GM12875 (cell line): Measurements from ENCODE around the gene SLC12A4.

Experiments used
- H3K4me3 ChIP-seq: one replicate; pipeline ENCODE4 v1.5.1; 2011; ENCODE audit warnings: low read depth, low read length, control low read depth
- CTCF ChIP-seq: IDR thresholded peaks from 2 replicates; pipeline ENCODE4 v1.5.1; 2011; ENCODE audit warnings: low read depth, mild to moderate bottlenecking, control low read depth, inconsistent platforms, low read length, moderate library complexity, borderline replicate concordance; ENCODE audit not compliant: insufficient read depth

The SLC12A4 gene

GRCh38 chr16:67928561-67929364 lies 39.7 kb downstream of the SLC12A4 start:
- peak; percentile 99 for TF ChIP-seq CTCF

GRCh38 chr16:67928147-67928546 lies 40.3 kb downstream of the SLC12A4 start:
- no peak for TF ChIP-seq CTCF
- H3K4me3 ChIP-seq: no peak overlapping the region

More at GRCh38 chr16:67928561-67929364, 39.7 kb downstream of the SLC12A4 start:
- no peak overlapping the region for H3K4me3 ChIP-seq

- no peak for TF ChIP-seq CTCF
Observed at GRCh38 chr16:67927131-67927941, 41.1 kb downstream of the SLC12A4 start.

GRCh38 chr16:67926181-67926750 lies 42.2 kb downstream of the SLC12A4 start:
- no peak overlapping the region for H3K4me3 ChIP-seq
- TF ChIP-seq CTCF: no peak

More at GRCh38 chr16:67927131-67927941, 41.1 kb downstream of the SLC12A4 start:
- H3K4me3 ChIP-seq: no peak overlapping the region

- no peak overlapping the region for H3K4me3 ChIP-seq
- TF ChIP-seq CTCF: no peak
Observed at GRCh38 chr16:67924140-67924906, 44.1 kb downstream of the SLC12A4 start.

GRCh38 chr16:67923414-67924116 lies 44.9 kb downstream of the SLC12A4 start:
- no peak for TF ChIP-seq CTCF
- no peak overlapping the region for H3K4me3 ChIP-seq
